GM12891 (cell line): Measurements from ENCODE around the gene DYNC2H1.

Experiments used
- PAX5 ChIP-seq: IDR thresholded peaks from 2 replicates; pipeline ENCODE4 v1.6.1; 2011; ENCODE audit warnings: low read length, moderate library complexity, mild to moderate bottlenecking; ENCODE audit not compliant: insufficient read depth, severe bottlenecking
- POLR2A ChIP-seq: IDR thresholded peaks from 2 replicates; pipeline ENCODE4 v1.6.1; 2011; ENCODE audit warnings: low read depth, low read length, control low read depth
- POLR2AphosphoS5 ChIP-seq: IDR thresholded peaks from 2 replicates; pipeline ENCODE4 v1.6.1; 2011; ENCODE audit warnings: low read depth, low read length, control low read depth
- SPI1 ChIP-seq: IDR thresholded peaks from 2 replicates; pipeline ENCODE4 v1.6.1; 2011; ENCODE audit warnings: low read depth, low read length, control low read depth
- TAF1 ChIP-seq: IDR thresholded peaks from 2 replicates; pipeline ENCODE4 v1.6.1; 2011; ENCODE audit warnings: low read depth, low read length, control low read depth

GRCh38 chr11:103079833-103080232 is 29.4 kb upstream of the DYNC2H1 start:
- TF ChIP-seq POLR2AphosphoS5 (no peak), POLR2A (no peak), SPI1 (no peak), TAF1 (no peak), PAX5 (no peak)
